Stimulated activated memory B cell treated with anti-CD40 and anti-IgM and Interleukin-4, amounts not matched to agents 10 μg/mL and 1 μg/mL and 100 μg/mL, for 72 hours (primary cell): ENCODE results near the gene CACNA1H.

Experiments
- ATAC-seq: fragments of 150-1000 bp; cut with Tn5 transposase; 2 replicates; pipeline ENCODE4 v1.10.0; 2021
- H3K27ac Mint-ChIP-seq: one replicate; pipeline ENCODE4 v1.8.0; 2022; ENCODE audit warnings: mild to moderate bottlenecking, mixed read lengths
- H3K27me3 Mint-ChIP-seq: one replicate; pipeline ENCODE4 v1.8.0; 2022; ENCODE audit warnings: mixed read lengths
- H3K36me3 Mint-ChIP-seq: one replicate; pipeline ENCODE4 v1.8.0; 2022; ENCODE audit warnings: mixed read lengths
- H3K4me1 Mint-ChIP-seq: one replicate; pipeline ENCODE4 v1.8.0; 2022; ENCODE audit warnings: mixed read lengths
- H3K4me3 Mint-ChIP-seq: one replicate; pipeline ENCODE4 v1.8.0; 2022; ENCODE audit warnings: mild to moderate bottlenecking, moderate library complexity, mixed read lengths
- H3K9me3 Mint-ChIP-seq: one replicate; pipeline ENCODE4 v1.8.0; 2022; ENCODE audit warnings: mixed read lengths

CACNA1H gene

DNA sequence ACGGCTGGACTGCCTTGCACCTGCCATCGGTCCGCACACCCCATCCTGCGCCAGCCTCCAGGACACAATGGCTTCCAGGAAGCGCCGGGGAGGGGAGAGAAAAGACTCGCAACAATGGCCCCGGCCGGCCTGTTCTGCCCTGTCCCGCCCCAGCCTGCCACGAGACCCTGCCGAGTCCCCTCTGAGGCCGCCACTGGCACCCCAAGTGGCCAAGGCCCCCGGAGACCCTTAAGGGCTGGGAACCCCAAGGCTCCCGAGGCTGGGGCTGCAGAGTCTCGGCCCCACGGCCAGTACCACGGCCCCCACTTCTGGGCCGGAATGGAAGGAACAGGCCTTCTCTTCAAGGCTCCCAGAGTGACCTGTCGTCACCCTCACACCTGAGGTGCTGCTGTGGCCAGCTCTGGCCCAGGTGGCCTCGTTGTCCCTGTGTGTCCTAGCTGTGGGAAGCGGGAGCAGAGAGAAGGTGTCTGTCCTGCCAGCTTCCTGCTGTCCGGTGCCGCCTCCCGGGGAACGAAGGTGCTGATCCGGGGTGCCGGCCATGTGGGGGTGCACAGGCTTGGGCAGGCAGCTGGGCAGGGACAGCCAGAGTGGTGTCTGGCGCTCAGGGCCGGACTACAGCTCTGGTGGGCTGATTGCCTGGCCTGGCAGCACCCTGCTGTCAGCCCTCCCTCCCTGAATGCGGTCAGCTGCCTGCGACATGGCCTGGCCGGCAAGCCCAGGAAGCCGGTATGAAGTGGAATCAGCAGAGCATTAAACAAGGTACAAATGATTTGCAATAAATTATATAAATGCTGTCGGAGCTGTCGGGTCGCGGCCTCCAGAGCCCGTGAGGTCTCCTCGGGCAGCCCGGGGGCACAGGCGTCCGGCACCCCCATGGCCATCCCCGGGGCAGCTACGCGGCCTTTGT, 8.2 kb upstream of the CACNA1H start:
- Mint-ChIP-seq H3K27ac (no peak overlapping the region), H3K4me1 (no peaks in the 10 kb centered on the region), H3K4me3 (no peak overlapping the region), H3K27me3 (peaks cover 37% of the 10 kb centered on the region), H3K9me3 (peaks cover 2% of the 10 kb centered on the region), H3K36me3 (no peaks in the 10 kb centered on the region)
- no peak for ATAC-seq

DNA sequence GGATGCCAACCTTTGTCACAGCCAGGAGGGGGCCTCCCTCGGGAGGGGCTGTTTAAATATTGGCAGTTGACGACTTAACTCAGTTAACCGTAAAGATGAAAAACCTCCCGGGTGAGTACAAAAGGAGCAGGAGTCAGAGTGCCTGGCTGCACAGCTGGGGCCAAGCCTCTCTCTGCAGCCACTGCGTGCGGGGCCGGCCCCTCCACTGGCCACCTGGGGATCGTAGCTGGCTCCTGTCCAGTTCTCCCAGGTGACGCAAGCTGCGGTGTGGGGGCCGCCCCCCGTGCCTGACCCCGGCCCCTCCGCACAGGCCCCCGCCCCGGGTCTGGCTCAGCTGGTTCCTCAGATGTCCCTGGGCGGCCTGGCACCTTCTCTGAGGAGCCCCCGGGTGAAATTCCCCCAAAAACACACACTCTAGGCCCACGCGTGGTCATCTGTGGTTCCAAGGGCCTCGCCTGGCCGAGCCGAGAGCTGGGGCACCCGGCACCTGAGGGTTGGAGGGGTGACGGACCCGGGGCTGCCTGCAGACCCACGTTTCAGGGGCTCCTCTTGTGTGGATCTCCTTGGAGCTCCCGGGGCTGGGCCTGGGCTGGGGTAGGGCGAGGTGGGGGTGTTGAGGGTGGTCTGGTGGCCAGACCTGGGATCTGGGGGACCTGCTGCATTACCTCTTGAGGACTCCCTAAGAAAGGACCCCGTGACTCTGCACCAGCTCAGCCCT, 7.4 kb upstream of the CACNA1H start:
- peaks cover 35% of the 10 kb centered on the region for H3K27me3 Mint-ChIP-seq
- H3K9me3 Mint-ChIP-seq, result peaks cover 2% of the 10 kb centered on the region
- H3K36me3 Mint-ChIP-seq, result no peaks in the 10 kb centered on the region
- H3K27ac Mint-ChIP-seq, result no peak overlapping the region
- H3K4me1 Mint-ChIP-seq, result no peaks in the 10 kb centered on the region
- no peak overlapping the region for H3K4me3 Mint-ChIP-seq
- ATAC-seq, result peak; percentile 24

- Mint-ChIP-seq H3K4me3 (no peak overlapping the region), H3K4me1 (no peaks in the 10 kb centered on the region), H3K9me3 (peaks cover 2% of the 10 kb centered on the region), H3K27ac (no peak overlapping the region), H3K36me3 (no peaks in the 10 kb centered on the region), H3K27me3 (peaks cover 37% of the 10 kb centered on the region)
- no peak for ATAC-seq
Measured at GRCh38 chr16:1146409-1146808, 6.5 kb upstream of the CACNA1H start.

- Mint-ChIP-seq H3K27ac (no peak overlapping the region), H3K4me1 (no peaks in the 10 kb centered on the region)
- no peak for ATAC-seq
Measured at GRCh38 chr16:1147027-1147426, 5.9 kb upstream of the CACNA1H start.

DNA sequence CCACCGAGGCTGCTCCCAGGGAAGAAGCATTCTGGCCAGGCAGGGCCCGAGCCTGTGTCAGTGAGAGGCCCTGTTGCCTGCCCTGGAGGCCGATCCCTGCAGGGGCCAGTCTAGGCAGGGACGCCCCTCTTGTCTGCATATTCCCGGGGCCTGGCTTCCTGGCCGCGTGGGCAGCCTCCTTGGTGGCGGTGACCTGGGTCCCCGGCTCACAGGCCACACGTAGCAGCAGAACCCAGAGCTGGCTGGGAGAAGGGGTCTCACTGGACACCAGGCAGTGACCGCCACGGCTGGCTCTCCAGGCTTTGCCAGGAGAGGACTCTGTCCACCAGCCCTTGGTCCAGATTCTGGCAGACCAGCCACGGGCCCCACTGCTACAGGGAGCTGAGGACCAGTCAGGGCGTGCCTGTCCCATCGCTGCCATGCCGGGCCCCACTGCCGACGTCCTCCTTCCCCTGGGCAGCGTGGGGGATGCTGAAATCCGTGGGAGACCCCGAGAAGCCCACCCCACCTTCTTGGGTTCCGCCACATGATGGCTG, 3.7 kb upstream of the CACNA1H start:
- ATAC-seq, result no peak
- Mint-ChIP-seq H3K27me3 (peaks cover 21% of the 10 kb centered on the region), H3K9me3 (peaks cover 2% of the 10 kb centered on the region), H3K36me3 (no peaks in the 10 kb centered on the region), H3K27ac (no peak overlapping the region), H3K4me1 (no peaks in the 10 kb centered on the region), H3K4me3 (no peak overlapping the region)

More at GRCh38 chr16:1147027-1147426, 5.9 kb upstream of the CACNA1H start:
- Mint-ChIP-seq H3K4me3 (no peak overlapping the region), H3K9me3 (peaks cover 2% of the 10 kb centered on the region), H3K36me3 (no peaks in the 10 kb centered on the region), H3K27me3 (peaks cover 39% of the 10 kb centered on the region)

GRCh38 chr16:1150511-1150982, 2.4 kb upstream of the CACNA1H start:
- Mint-ChIP-seq H3K36me3 (no peaks in the 10 kb centered on the region), H3K27ac (no peak overlapping the region)
- ATAC-seq, result no peak

DNA sequence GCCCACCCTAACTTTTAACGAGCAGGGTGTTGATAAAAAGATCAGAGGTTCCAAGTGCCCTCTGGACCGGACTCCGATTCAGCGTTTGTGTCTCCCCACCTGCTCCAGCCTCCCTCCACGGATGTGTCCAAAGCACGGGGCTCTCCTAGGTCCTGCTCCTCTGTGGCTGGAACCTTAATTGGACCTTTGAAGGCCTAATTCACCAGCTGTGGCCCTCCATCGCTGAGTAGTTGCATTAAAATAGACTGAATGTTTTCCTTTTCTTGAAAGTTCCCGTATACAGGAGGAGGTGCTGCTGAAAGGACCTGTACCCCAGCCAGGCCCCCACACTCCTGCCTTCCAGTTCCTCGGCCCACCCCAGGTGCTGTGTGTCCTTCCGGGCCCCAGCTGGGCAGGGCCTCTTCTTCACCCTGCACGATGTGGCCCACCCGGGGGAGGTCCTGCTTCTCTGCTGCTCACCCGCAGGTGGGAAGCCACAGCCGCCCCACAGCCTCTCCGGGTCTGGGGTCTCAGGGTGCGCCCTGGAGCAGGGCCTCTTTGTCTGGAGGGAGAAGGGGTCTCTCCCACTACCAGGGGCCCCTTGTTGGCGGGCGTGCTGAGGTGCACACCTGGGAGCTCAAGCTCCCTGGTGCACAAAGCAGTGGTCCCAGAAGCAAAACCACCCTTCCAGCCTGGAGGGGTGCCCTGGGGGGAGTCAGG, 1.3 kb upstream of the CACNA1H start:
- no peak for ATAC-seq
- no peaks in the 10 kb centered on the region for H3K4me1 Mint-ChIP-seq
- H3K27ac Mint-ChIP-seq, result no peak overlapping the region
- H3K4me3 Mint-ChIP-seq, result no peak overlapping the region
- no peaks in the 10 kb centered on the region for H3K36me3 Mint-ChIP-seq
- peaks cover 39% of the 10 kb centered on the region for H3K27me3 Mint-ChIP-seq
- peaks cover 2% of the 10 kb centered on the region for H3K9me3 Mint-ChIP-seq

More at GRCh38 chr16:1150511-1150982, 2.4 kb upstream of the CACNA1H start:
- peaks cover 29% of the 10 kb centered on the region for H3K27me3 Mint-ChIP-seq
- no peaks in the 10 kb centered on the region for H3K4me1 Mint-ChIP-seq
- H3K4me3 Mint-ChIP-seq, result no peak overlapping the region
- peaks cover 2% of the 10 kb centered on the region for H3K9me3 Mint-ChIP-seq

GRCh38 chr16:1152123-1152638, 725 bp upstream of the CACNA1H start:
- no peaks in the 10 kb centered on the region for H3K4me1 Mint-ChIP-seq
- no peaks in the 10 kb centered on the region for H3K9me3 Mint-ChIP-seq
- ATAC-seq, result peak; percentile 13
- H3K27me3 Mint-ChIP-seq, result peaks cover 42% of the 10 kb centered on the region
- no peak overlapping the region for H3K27ac Mint-ChIP-seq
- peak overlapping the region; percentile 56 for H3K4me3 Mint-ChIP-seq
- no peaks in the 10 kb centered on the region for H3K36me3 Mint-ChIP-seq

DNA sequence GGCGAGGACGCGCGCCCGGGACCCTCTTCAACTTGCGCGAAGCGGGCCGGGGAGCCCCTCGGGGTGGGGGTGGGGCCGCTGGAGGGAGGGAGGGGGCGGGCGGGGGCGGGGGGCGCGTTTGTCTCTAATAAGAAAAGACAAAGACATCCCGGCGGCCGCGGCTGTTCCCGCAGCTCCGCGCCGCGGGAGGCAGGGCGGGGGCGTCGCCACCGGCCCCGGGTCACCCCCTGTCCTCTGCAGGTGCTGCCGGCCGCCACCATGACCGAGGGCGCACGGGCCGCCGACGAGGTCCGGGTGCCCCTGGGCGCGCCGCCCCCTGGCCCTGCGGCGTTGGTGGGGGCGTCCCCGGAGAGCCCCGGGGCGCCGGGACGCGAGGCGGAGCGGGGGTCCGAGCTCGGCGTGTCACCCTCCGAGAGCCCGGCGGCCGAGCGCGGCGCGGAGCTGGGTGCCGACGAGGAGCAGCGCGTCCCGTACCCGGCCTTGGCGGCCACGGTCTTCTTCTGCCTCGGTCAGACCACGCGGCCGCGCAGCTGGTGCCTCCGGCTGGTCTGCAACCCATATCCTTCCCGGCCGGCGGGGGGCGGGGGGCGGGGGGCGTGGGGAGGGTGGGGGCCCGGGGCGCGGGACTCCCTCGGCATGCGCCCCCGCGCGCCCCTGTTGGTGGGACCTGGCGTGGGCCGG, 714 bp downstream of the CACNA1H start:
- Mint-ChIP-seq H3K27me3 (peaks cover 42% of the 10 kb centered on the region), H3K4me1 (no peaks in the 10 kb centered on the region), H3K9me3 (no peaks in the 10 kb centered on the region), H3K36me3 (no peaks in the 10 kb centered on the region), H3K4me3 (no peak overlapping the region), H3K27ac (no peak overlapping the region)
- no peak for ATAC-seq

DNA sequence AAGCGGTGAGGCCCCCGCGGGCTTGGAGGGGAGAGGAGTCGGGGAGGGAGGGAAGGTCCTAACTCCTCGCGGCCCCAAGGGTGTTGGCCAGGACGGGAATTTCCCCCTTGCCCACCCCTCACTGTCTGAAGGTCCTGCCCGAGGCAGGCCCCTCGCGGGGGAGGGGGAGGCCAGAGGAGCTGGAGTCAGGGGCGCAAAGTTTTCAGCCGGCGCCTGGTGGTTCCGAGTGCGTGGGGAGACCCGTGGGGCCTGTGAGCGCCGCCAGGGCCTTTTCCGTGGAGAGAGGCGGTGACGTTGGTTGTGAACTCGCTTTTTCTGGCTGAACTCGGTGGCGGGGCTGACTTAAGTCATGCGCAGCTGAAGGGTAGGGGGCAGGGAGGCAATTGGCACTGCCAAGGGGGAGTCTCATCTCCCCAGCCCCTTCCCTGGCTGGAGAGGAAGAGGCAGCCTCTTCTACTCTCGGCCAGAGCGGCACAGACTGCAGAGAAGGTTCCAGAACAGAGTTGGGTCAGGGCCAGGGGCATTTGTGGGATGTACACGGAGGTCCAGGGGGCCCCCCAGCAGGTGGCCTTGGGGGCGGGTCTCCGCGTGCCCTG, 1.5 kb downstream of the CACNA1H start:
- H3K27me3 Mint-ChIP-seq, result peaks cover 49% of the 10 kb centered on the region
- no peak for ATAC-seq
- no peaks in the 10 kb centered on the region for H3K9me3 Mint-ChIP-seq
- H3K4me3 Mint-ChIP-seq, result no peak overlapping the region
- no peak overlapping the region for H3K27ac Mint-ChIP-seq
- H3K36me3 Mint-ChIP-seq, result no peaks in the 10 kb centered on the region
- no peaks in the 10 kb centered on the region for H3K4me1 Mint-ChIP-seq

GRCh38 chr16:1154887-1155331, 2.0 kb downstream of the CACNA1H start:
- H3K9me3 Mint-ChIP-seq, result no peaks in the 10 kb centered on the region
- H3K4me1 Mint-ChIP-seq, result peaks cover 4% of the 10 kb centered on the region

DNA sequence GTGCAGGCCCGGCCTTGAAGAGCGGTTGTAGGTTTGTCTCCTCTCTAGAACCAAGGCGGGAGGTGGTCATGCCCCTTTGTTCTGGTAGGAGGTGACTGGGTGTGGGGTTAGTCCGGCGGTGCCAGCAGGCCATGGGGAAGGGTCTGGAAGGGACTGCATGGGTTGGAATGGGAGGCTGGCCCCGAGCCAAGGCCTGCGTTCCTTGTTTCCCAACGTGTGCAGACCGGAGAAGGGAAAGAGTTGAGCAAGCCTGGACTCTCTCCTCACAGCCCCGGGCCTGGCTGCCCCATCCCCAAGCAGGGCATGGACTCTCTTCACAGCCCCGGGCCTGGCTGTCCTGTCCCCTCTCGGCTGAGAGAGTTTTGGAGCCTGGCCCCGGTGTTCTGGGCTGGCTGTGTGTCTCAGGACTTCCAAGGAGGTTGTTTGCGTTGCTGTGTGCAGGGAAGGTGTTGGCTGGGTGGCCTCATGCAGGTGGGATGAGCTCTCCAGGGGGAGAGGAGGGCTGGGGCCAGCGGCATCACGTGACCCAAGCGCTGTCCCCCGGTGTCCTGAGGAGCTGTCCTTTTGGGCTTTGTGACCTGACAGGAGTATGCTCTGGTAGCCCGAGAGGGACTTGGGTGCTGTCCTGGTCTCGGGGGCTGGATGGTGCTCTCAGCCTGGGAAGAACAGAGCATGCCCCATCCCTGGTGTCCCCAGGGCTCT, 2.6 kb downstream of the CACNA1H start:
- Mint-ChIP-seq H3K4me1 (peaks cover 4% of the 10 kb centered on the region), H3K4me3 (peak overlapping the region; percentile 30), H3K27me3 (peaks cover 56% of the 10 kb centered on the region), H3K36me3 (no peaks in the 10 kb centered on the region), H3K9me3 (no peaks in the 10 kb centered on the region), H3K27ac (no peak overlapping the region)
- no peak for ATAC-seq

More at GRCh38 chr16:1154887-1155331, 2.0 kb downstream of the CACNA1H start:
- no peak for ATAC-seq
- Mint-ChIP-seq H3K27me3 (peaks cover 54% of the 10 kb centered on the region), H3K4me3 (peak overlapping the region; percentile 30), H3K36me3 (no peaks in the 10 kb centered on the region), H3K27ac (no peak overlapping the region)

DNA sequence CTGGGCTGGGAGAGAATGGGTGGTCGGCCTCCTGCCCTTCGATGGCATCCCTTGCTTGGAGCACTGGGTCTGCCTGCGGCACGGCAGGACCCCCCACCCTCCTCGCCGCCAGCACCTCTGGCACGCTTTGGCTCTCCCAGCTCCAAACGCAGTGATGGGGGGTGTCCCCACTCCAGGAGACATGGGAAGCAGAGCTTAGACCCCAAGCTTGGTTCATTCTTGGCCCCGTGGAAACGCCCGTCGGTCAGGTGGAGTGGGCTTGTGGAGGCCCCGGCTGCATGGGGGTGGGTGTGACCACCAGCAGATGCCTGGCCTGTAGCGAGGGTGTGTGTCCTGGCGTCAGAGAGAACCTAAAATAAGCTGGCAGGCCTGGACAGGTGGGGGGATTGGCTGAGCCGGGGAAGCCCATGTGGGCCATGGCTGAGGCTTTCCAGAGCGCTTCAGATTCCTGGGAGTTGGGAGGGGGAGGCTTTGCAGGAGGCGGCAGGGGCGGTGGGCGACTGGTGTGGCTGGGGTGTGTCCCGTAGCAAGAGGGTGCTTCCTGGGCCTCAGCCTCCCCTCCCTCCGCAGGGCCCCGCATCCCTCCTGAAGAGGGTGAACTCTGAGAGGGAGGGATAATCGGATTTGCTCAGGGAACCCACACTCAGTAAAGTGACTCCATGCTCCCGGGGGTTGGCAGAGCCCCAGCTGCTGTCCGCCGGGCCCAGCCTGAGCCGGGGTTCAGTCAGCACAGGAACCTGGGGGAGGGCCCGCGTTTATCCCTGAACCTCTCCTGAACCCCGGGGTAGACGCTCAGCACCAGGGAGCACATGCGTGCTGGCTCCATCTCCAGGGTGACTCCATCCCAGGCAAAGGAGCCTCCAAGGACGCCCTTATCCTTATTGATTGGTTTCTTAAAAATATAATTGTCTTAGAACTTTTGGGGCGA, 3.4 kb downstream of the CACNA1H start:
- no peaks in the 10 kb centered on the region for H3K36me3 Mint-ChIP-seq
- H3K9me3 Mint-ChIP-seq, result no peaks in the 10 kb centered on the region
- H3K27ac Mint-ChIP-seq, result no peak overlapping the region
- peaks cover 48% of the 10 kb centered on the region for H3K27me3 Mint-ChIP-seq
- no peak overlapping the region for H3K4me3 Mint-ChIP-seq
- ATAC-seq, result no peak
- peaks cover 4% of the 10 kb centered on the region for H3K4me1 Mint-ChIP-seq
